Measurements from ENCODE around the gene DARS1.

The DARS1 gene

GRCh38 chr2:135997380-135997779, 12.0 kb upstream of the DARS1 start:
- no peak overlapping the region for H3K27ac ChIP-seq
- TF ChIP-seq ZFX (IDR thresholded peaks at IDR 0.05; ENCODE audit: borderline replicate concordance) (no peak), CTCF (IDR thresholded peaks at IDR 0.05) (no peak)

- no peak overlapping the region for H3K27ac ChIP-seq
- no peak for TF ChIP-seq ZFX (IDR thresholded peaks at IDR 0.05; ENCODE audit: borderline replicate concordance)
- no peak for TF ChIP-seq CTCF (IDR thresholded peaks at IDR 0.05)
These were observed 10.9 kb upstream of the DARS1 start for GRCh38 chr2:135996304-135996703.

GRCh38 chr2:135994281-135994680, 8.9 kb upstream of the DARS1 start:
- H3K27ac ChIP-seq, result no peak overlapping the region
- TF ChIP-seq CTCF (IDR thresholded peaks at IDR 0.05) (no peak), ZFX (IDR thresholded peaks at IDR 0.05; ENCODE audit: borderline replicate concordance) (no peak)

- TF ChIP-seq ZFX (IDR thresholded peaks at IDR 0.05; ENCODE audit: borderline replicate concordance) (no peak), CTCF (IDR thresholded peaks at IDR 0.05) (no peak)
These were observed 8.0 kb upstream of the DARS1 start for GRCh38 chr2:135993421-135993820.

GRCh38 chr2:135991861-135992260, 6.4 kb upstream of the DARS1 start:
- TF ChIP-seq ZFX (IDR thresholded peaks at IDR 0.05; ENCODE audit: borderline replicate concordance), result no peak
- no peak for TF ChIP-seq CTCF (IDR thresholded peaks at IDR 0.05)
- H3K27ac ChIP-seq, result no peak overlapping the region

More at GRCh38 chr2:135993421-135993820, 8.0 kb upstream of the DARS1 start:
- no peak overlapping the region for H3K27ac ChIP-seq

GRCh38 chr2:135987441-135987840, 2.0 kb upstream of the DARS1 start:
- no peak overlapping the region for H3K27ac ChIP-seq
- TF ChIP-seq CTCF (IDR thresholded peaks at IDR 0.05), result no peak
- TF ChIP-seq ZFX (IDR thresholded peaks at IDR 0.05; ENCODE audit: borderline replicate concordance), result no peak

- no peak for TF ChIP-seq CTCF (IDR thresholded peaks at IDR 0.05)
- no peak for TF ChIP-seq ZFX (IDR thresholded peaks at IDR 0.05; ENCODE audit: borderline replicate concordance)
- no peak overlapping the region for H3K27ac ChIP-seq
These were observed 1.1 kb upstream of the DARS1 start for GRCh38 chr2:135986507-135986906.
